GM12865 (cell line): ENCODE data around the gene CHSY3.
A peak's percentile ranks its signal among the peaks of the same experiment; 100 is the strongest.

Experiments
- DNase-seq: peaks from one replicate; pipeline ENCODE4 v3.0.0; 2010; ENCODE audit warnings: low read depth
- H3K4me3 ChIP-seq: 2 replicates; pipeline ENCODE4 v1.5.1; 2011; ENCODE audit warnings: mild to moderate bottlenecking, low read depth, low read length, control low read depth
- TF ChIP-seq, protein P1 (sequence below): IDR thresholded peaks from 2 replicates; pipeline ENCODE4 v1.5.1; 2011; ENCODE audit warnings: low read length, control low read depth, low read depth, inconsistent platforms; ENCODE audit not compliant: insufficient read depth; ENCODE audit errors: missing control alignments

CHSY3 gene

DNA sequence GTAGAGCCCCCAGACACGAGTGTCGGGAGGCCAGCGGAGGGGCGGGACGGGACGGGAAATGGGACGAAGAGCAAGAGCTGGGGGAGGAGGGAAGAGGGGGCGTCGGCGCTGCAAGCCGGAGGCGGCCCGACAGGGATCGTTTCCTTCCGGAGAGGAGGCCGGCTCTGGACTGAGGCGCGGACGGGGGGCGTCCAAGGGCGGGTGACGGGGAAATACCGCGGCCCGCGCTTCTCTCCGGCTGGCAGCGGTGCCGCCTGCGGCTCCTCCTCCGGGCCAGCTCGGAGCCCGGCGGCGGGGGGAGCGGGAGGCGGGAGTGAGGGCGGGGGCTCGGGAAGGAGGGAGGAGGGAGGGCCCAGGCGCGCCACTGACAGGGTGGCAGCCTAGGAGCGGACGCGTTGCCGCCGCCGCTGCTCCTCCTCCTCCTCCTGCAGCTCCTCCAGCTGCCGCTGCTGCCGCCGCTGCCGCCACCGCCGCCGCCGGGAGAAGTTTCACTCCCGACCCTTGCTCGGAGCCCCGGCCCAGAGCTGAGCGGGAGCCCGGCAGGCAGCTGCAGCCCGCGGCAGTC is at the start of gene CHSY3:
Gene CHSY3, plus strand, starts transcription at position 364 of the 565 bp plus-strand sequence.
- TF ChIP-seq, protein P1, sequence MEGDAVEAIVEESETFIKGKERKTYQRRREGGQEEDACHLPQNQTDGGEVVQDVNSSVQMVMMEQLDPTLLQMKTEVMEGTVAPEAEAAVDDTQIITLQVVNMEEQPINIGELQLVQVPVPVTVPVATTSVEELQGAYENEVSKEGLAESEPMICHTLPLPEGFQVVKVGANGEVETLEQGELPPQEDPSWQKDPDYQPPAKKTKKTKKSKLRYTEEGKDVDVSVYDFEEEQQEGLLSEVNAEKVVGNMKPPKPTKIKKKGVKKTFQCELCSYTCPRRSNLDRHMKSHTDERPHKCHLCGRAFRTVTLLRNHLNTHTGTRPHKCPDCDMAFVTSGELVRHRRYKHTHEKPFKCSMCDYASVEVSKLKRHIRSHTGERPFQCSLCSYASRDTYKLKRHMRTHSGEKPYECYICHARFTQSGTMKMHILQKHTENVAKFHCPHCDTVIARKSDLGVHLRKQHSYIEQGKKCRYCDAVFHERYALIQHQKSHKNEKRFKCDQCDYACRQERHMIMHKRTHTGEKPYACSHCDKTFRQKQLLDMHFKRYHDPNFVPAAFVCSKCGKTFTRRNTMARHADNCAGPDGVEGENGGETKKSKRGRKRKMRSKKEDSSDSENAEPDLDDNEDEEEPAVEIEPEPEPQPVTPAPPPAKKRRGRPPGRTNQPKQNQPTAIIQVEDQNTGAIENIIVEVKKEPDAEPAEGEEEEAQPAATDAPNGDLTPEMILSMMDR = no peak
- H3K4me3 ChIP-seq = peak within 1 kb of the TSS; percentile 41
- DNase-seq = peak; percentile 65

DNA sequence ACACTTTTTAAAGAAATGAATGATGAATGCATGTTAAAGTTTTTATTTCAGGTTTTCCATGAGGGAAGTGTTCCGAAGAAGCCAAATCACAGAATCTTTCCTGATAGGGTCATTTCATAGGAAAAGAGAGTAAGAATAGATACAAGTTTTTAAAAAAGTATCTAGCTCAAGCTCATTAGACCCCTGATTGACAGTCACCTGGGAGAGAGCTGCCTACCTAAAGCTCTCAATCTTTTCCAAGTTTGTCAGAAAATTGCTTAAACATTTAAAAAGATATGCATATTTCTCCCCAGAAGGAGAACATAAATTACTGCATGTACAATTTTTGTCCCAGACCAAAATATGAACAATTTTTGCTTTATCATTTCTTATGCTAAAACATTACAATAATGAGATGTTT is 47.9 kb upstream of the CHSY3 start:
- no peak for DNase-seq
- TF ChIP-seq, protein P1 = no peak
- no peak overlapping the region for H3K4me3 ChIP-seq

DNA sequence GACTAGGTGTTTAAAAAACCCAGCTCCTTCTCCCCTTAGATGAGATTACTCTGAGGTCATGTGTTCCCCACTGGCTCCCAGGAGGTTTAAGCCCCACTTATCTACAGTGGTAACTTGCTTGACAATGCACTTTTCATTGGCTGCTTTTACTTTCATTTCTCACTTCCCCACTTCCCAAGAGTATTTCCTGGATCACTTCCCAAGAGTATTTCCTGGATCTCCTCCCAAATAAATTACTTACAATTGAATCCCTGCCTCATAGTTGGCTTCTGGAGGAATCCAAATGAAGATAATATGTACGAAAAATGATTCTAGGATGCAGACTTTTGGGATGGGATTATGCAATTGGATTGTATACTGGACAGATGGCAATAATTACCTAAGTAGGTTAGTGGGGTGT is 47.1 kb upstream of the CHSY3 start:
- no peak for DNase-seq
- no peak overlapping the region for H3K4me3 ChIP-seq
- TF ChIP-seq, protein P1 = no peak

DNA sequence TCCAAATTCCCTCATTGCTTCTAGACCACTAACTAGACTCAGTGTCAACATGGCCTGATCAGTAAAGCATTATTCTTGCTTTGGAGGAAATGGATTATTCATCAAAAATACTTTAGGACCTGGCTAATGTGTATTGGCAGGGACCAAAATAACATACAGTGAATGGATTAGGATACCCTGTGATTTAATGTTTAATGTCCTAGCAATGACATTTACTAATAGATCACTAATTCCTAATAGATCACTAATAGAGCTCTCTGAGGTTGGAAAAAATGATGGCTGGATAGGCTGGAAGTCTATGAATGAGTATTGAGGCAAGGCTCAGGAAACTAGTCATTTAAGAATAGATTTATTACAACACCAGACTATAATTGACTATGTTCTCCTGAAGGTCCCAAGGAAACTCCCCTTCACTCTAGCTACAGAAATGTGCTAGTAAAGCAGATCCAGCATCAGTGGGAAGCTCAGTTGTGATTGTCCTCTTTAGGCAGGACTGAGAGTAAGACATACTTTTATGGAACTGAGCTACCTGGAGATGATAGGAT is 46.1 kb upstream of the CHSY3 start:
- H3K4me3 ChIP-seq = no peak overlapping the region
- no peak for DNase-seq
- TF ChIP-seq, protein P1 = no peak

DNA sequence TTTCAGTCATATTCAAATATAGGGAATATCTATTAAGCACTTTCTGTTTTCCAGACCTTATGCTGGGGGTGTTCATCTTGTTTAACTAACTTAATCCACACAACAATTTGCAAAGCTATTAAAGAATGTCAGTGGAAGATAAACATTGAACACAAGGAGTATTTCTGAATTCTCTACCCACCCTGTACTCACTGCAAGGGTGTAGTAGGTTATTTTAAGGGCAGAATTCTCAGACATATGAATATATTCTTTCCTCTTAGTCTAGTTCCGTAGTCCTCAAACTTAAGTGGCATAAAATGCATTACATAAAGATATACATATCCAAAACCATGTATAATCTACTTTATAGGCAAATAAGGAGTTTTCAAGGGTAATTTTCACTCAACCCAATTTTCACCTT is 19.9 kb upstream of the CHSY3 start:
- TF ChIP-seq, protein P1 = no peak
- H3K4me3 ChIP-seq = no peak overlapping the region
- DNase-seq = no peak

DNA sequence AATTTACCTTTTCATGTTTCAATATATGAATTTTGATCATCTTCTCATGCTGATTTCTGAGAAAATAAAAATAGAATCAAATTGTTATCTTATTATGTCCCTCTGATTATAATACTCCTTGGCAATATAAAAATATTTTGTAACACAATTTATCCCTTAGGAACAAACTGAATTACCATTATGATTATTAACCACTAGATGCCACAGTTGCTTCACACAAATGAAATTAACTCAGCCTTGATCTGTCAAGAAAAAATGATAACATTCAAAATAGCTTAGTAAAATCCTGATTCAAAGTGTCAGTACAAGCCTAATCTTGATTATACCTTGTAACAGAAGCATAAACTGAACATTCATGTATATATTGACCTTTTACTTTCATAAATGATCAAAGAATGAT is 4.8 kb upstream of the CHSY3 start:
- DNase-seq = no peak
- TF ChIP-seq, protein P1 = peak; percentile 11
- H3K4me3 ChIP-seq = no peak overlapping the region

- DNase-seq = no peak
- TF ChIP-seq, protein P1 = no peak
- no peak overlapping the region for H3K4me3 ChIP-seq
Observed at GRCh38 chr5:129902816-129903215, 1.4 kb upstream of the CHSY3 start.
